Eye (tissue), 1 donor: ENCODE measurements around the gene CLN6.
"Not testable (repeated sequence)": the region's sequence is repeated elsewhere in the genome, so short reads cannot be mapped to it uniquely, and the experiment has no call there.

Experiments
- DNase-seq: peaks from one replicate; pipeline ENCODE4 v3.0.0-alpha.2; 2015

CLN6 gene

DNA sequence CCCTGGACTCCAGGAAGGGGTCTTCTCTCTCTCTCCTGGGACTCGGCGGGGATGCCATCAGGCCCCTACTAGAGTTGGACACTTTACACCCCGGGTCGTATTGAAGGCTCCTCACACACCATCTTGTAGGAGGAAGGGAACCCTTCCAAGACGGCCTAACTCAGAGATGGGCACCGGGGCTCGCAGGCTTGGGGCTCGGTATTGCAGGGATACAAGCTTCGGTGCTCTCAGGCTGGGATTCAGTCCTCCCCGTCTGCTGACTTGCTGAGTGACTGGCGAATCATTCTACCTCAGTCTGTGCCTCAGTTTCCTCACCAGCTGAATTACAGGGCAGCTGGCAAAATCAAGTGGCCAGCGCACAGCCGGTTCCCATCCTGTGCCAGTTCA lies 24.0 kb downstream of the CLN6 start:
- DNase-seq: no peak

DNA sequence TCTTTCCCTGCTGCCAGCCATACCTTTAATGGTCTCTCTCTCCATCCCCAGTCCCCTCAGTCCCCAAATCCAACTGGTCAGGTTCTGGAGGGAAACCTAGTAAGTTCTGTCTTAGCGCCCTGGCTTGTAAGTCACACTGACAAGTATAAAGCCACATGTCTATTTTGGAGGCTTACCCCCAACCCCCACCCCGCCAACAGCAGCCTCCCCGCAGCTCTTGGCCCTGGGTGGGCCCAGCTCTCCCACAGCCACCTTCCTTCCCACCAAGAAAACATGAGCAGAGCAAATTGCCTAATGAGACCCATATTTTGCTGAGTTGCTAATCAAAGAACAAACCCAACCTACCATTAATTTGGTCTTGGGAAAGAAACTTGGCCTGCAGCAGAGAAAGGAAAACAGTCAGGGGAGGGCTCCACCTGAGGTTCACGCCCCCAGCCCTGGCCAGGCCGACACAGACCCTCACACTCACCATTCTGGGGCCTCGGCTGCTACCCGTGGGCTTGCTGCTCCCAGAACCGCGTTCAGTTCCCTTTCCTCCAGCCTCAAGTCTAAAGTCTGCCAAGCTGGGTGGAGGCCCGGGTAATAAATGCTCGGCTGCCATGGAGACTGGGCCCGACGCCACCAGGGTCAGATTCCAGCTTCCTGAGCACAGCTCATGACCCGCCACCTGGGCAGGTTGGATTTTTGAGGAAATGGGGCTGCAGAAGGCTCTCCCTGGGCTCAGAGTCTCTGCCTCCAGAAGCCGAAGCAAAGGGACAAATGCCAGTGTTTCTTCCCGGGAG lies 24.6 kb downstream of the CLN6 start, which contains the start of gene CALML4:
TSS of gene CALML4 (minus strand) at position 557 of the 782 bp plus-strand sequence. CDS start at position 472, 85 bp downstream.
- DNase-seq: peak; percentile 57

DNA sequence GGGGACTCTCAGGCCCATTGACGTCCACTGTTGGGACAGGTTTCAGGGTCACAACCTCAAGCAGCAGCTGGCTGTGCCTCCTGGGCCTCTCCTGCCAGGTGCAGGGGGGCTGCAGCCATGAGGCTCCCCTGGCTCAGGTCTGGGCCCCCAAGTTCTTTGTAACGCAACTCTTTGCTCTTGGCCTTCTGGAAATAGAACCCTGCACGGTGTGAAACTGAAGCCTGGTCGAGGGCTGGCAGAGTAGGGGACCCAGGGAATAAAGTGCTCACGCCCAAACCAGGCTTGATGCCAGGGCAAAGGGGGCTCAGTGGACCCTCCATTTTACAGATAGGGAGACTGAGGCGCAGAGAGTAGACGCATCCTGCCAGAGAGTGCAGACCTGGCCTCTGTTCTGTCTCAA lies 25.2 kb downstream of the CLN6 start:
- DNase-seq: no peak

DNA sequence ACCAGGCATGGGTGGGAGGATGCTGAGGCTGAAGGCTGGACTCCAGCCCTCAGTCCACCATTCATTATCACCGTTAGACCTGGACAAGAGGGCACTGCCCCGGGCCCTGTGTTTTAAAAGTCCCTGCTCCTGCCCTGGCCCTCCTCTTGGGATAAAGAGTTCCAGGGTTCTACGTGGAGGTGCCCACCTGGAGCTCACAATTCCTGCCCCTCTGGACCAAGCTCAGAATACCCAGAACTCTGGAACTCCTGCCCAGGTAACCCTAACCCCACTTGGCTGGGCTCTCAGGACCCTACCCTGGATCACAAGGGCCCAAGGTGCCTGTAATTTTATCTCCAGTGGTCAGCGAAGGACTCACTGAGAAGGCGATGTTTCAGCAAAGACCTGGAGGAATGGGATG lies 25.6 kb downstream of the CLN6 start:
- DNase-seq: no peak

DNA sequence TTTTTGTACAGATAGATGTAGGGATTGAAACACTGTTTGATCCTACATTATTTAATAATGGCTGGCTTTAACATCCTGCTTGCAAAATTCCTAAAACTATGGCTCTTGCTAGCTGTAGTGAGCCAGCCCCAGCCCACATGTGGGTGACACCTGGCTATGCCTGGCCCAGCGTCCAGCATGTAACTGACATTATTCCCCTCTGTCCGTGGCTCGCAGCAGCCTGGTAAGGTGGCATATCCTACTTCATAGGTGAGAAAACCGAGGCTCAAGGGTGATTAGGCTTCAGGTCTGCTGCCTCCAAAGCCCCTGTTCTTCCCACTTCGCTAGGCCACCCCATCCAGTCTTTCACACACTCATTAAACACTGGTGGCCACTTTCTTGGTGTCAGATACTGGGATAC lies 26.0 kb downstream of the CLN6 start:
- no peak for DNase-seq

DNA sequence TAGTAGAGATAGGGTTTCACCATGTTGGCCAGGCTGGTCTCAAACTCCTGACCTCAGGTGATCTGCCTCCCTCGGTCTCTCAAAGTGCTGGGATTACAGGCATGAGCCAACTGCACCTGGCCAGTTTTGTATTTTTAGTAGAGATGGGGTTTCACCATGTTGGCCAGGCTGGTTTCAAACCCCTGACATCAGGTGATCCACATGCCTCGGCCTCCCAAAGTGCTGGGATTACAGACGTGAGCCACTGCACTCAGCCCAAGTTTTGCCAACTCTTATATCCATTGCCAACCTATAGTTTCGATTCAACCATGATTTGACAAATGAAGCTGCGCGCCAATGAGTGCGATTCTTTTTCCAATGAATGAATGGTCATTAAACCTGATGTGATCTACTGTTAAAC lies 26.5 kb downstream of the CLN6 start:
- DNase-seq: not testable (repeated sequence)

DNA sequence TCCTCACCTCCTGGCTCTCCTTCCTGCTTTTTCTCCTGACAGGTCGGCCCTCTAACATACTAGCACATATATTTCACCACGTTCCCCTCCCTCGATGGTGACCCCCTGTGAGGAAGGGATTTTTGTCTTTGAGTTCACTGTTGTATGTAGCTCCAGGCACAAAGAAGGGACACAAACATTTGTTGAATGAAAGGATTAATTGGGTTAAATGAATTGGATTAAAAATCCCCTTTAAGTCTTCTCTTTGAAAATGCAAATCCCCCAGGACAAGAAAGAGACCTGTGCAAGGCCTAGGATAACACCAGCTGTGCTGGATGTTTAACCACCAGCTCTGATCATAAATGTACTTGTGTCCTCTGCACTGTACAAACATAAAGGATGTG lies 27.7 kb downstream of the CLN6 start:
- peak; percentile 39 for DNase-seq

DNA sequence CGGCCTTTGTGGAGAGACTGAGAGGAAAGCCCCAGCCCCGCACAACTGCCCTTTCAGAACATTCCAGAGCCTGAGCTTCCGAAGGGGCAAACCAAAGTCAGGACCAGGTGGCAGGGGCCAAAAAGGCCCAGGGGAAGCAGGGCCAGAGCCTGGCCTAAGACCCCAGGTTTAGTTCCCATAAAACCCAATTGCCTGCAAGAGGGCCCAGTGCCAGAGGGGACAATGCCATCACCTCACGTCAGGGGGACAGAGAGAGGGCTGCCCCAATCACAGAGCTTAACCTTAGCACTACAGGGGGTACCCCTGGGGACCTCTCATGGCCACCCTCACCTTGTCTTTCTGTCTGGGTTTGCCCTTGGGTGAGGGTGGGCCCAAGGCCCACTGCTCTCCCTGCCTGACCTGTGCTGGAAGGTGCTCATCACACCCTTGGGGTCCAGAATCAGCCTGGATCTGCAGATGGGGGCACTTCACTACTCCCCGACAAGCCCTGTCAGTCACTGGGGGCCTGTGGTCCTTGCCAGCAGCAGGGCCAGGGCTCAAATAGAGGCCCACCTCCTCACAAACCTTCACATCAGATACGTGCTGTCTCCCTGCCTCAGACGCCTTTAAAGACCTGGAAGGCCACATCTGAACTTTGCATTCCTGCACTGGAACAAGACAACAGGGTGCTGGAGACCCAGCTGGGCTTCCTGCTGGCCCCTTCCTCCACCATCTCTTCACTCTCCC lies 28.2 kb downstream of the CLN6 start:
- DNase-seq: no peak

DNA sequence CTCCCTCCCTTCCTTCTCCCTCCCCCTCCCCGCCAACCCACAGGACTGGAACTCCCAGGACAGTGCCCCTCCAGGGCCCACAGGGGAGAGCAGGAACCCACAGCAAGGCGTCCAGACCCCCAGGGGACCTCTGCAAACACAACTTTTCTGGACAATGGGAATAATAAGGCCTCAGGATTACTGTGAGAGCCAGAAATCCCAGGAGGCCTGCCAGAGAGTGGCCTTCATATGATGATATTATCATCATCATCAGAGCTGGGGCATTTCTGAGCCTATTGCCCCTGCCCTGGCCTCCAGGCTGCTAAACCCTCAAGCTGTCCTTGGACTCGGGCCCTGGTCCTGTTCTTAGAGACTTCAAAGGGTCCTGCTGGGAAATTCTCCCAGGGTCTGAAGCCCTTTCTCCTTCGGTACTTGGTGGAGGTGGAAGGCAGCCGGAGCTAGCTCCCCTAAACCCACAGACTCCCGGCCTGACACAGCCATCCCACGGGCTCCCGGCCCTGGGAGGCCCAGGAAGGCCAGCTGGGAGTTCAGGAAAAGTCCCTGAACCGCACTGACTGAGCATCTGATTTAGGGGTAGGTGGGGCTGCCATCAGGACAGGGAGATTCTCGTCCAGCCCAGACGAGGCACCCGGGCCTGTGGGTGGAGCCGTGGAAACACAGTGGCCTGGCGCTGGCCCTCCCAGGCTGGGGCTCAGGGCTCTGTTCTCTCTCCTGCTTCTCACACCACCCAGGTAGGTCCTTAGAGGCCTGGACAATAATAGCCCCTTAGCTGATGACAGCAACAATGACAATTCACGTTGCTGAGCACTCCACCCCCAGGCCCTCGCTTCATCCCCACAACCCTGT lies 29.3 kb downstream of the CLN6 start:
- DNase-seq: no peak

DNA sequence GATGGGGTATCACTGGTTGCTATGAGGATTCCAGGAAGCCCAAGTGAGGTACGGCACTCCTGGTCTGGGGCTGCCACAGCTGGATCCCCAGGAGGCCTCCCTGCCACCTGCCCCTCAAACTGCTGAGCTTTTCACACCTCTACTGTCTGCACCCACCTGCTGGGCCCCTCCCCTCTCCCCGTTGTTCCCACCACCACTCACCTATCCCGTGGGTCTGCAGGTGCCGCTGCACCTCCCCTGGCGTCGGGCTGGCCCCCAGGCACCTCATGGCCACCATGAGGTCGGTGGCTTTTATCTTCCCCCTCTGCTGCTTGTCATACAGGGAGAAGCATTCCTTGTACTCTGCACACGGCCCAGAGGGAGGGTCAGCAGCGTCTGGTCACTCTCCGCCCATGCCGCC lies 30.2 kb downstream of the CLN6 start:
- no peak for DNase-seq

DNA sequence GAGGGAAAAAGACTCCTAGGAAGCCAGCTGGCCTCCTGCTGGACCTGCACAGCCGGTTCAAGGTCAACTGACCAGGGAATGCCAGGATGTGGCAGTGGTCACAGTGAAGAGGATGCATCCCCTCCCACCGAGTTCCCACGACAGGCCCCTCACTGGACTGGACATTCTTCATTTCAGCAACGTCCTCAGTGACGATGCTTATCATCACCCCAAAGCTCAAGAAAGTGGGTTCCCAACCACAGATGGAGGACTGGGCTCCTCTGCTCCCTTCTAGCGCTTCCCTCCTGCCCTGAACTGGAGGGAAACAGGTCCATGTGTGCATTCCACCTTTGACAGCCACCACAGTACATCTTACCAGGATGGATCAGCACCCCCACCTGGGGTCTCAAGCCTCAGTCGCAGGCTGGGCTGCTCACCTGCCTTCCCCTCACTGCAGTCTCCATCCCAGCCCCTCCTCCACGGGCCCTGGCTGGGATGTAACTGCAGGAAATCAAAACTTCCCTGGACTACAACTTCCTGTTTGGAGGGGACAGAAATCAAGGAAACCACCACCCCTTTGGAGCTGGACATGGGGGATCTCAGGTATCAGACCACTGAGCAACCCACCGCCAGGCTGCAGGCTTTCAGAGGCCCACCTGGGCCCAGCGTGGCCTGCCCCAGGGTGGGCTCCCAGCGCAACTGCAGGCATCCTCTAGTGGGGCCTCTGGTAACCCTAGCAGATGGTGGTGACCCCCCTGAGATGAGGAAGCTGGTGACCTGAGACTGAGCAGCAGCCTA lies 31.7 kb downstream of the CLN6 start:
- no peak for DNase-seq

DNA sequence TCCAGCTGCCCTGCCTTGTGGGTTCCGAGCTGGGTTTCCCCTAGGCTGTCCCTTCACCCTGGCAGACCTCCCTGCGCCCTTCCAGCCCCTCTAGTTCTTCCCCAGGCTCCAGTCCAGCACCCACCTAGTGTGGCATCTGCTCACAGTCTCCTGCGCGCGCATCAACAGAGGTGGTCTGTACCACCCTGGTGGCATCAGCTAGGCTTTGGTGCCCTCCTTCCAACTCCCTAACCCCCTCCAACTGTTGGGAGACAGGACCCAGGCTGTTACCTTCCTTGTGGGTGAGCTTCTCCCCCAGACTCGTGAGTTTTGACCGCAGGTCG lies 32.4 kb downstream of the CLN6 start:
- DNase-seq: no peak

DNA sequence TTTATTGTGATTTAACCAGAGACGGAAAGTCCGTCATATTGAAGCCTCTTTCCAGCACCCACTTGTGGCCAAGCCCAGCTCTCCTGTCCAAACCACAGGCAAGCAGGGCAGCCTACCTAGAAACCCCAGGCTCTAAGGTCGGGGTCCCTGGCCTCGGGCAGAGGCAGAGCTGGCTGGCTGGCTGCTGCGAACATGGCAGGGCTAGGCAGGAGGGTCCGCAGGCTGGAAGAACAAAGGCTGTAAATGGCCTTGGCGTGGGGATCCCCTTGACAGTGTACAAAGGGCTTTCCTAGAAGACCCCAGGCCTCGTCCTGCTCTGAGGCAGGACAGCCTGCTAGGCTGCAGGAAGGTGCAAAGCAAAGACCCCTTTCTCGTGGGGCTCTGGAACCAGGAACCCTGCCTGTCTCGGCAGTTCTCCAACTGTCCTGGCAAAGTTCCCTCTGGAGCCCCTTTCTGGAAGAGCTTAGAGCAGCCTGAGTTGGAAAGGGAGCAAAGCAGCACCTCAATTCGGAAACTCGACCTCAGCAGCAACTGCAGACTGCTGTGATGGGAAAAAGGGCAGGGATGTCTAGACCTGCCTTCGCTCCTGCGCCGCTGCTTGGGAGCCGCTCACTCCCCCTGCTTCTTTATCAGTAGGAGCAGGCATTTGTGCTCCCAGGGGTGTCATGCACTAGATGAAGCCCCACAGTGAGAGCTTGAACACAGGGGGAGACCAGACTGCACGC lies 32.9 kb downstream of the CLN6 start:
- no peak for DNase-seq

DNA sequence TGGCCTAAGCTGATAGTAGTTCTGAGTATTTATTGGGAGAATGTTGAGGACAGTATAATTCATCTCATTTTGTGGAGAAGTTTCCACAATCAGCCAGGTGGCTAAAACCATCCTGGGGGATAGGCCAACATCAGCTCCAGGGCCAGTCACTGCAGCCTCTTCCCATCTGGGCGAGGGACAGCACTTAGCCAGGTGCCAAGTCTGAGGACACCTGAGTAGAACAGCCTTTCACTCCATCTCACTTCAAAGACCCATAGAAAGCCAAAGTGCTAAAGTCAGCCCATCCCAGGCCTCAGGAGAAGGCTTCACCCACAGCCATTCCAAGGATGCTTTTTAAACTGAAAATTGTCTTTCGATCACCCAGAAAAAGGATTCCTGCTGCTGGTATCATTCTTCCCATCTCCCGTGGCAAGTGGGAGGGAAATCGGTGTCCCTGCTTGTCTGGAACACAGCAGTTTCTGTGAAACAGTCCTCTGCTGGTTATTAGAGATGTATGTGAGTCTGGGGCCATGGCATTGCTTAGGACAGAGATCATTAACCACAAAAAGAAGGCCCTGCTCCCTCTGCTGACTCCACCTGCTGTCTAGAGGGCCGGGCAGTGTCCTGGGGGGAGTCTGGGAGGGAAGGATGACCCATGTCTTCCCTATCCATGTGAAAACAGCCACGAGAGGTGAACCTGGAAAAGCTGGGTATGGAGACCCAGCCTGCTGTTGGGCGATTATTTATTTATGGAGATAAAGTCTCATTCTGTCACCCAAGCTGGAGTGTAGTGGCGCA lies 34.0 kb downstream of the CLN6 start:
- no peak for DNase-seq

DNA sequence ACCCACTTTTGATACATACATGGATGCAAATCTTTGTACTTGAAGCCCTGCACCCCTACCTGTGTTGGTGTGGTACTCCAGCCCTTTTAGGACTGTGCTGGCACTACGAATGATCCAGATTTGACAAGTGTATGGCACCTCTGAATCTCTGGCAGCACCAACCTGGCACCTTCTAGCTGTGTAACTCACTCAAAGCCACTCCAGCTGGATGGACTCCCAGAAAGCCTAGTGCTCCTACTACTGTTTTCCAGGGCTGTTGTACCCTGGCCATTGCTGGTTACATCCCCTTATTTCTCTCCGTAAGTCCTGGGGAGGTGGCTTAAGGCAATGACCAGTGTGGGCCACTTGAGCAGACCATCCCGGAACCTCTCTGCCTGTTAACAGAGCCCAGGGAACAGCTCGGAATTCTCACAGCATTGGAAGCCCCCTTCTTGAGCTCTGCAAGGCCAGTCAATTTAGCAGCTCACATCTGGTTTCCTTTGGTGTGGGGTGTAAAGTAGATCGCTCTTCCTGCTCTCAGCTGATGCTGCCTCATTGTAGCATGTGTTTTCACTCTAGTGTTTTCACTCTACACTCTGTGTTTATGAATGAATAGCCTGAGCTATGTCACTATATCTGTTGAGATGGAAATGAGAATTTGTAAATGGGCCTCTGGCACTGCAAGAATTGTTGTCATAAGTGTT lies 36.6 kb downstream of the CLN6 start:
- DNase-seq: peak; percentile 39

DNA sequence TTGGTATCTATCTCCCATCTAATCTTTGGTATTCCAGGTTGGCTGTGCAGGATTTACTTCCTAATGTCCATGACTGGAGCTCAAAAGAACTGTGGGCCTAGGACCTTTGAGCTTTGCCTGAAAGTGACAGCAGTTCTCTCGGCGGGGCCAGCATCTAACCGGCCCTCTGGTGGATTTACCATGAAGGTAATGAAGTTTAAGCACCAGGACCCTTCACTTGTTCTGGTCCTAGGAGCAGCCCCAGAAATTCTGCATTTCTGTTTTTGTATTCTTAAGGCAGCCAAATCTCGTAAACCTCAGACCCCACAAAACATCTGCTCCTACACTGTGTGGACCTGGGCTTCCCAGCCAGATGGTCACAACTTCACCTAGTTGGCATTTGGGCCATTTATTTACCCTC lies 37.4 kb downstream of the CLN6 start:
- DNase-seq: no peak

DNA sequence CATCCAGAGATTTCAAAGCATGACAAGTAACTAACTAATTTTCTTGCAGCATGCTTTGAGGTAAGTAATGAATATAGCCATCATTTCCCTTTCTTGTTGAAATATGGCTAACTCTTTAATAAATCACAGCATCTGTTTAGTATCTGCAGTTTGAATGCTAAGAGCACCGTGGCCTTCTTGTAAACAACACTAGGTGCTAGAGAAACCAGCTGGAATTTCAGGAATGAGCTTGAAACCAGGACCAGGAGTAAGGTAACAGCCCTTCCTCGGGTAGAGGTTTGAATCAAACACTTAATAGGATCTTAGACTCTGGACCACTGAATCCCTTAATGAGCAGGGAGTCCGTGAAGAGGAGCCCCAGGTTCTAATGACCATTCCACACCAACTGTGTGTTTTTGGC lies 38.0 kb downstream of the CLN6 start:
- no peak for DNase-seq

DNA sequence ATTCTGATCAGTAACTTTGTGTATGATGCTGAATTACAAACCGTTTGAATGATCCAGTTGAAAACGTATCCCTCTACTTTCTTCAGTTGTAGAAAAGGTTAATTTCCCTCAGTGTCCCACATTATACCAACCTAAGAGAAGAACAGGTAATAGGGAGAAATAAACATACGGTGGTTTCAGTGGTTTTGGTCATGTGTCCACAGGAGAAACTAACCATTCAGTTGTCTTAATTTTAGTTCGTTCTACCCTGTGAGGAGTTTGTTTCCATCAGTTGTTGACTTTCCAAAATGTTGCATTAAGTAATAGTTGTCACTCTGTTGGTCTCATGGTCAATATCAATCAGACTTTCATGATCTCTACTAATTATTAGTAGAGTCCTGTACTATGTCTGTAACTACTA lies 39.5 kb downstream of the CLN6 start:
- DNase-seq: no peak

DNA sequence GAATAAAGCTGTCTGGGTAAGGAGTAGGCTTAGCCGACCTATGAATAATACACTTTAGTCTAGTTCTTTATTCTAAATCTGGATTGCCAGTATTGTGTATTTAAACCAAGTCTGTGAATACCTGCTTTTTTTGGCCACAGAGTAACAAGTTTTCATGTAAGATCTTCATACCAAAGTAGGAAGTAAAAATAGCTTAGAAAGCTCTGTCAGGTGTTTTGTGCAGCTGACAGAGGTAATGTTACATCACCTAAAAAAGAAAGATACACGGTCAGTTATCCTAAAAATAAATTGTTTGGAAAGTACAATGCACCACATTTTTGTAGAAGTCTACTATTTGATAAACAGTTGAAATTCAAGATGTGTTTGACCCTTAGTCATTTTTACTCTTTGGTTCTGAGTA lies 40.9 kb downstream of the CLN6 start:
- no peak for DNase-seq

DNA sequence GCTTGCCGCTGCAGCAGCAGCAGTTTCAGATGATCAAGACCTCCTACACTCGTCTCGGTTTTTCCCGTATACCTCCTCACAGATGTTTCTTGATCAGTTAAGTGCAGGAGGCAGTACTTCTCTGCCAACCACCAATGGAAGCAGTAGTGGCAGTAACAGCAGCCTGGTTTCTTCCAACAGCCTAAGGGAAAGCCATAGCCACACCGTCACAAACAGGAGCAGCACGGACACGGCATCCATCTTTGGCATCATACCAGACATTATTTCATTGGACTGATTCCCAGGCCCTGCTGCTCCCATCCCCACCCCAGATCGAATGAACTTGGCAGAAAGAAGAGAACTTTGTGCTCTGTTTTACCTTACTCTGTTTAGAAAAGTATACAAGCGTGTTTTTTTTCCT lies 42.0 kb downstream of the CLN6 start:
- peak; percentile 75 for DNase-seq
